ENCODE measurements around the gene LAMA5. TPM values are rescaled to one million over a fixed set of nuclear protein-coding genes. Genes with fewer than 3 reads are reported as not detected.
A peak's percentile ranks its signal among the peaks of the same experiment; 100 is the strongest.

Gene LAMA5
- total and polyA plus RNA-seq, 2 of the 8 experiments (the other 6 are each of a cell fraction or from before 2014, with no cell fraction given) = 34.4 to 225 TPM

DNA sequence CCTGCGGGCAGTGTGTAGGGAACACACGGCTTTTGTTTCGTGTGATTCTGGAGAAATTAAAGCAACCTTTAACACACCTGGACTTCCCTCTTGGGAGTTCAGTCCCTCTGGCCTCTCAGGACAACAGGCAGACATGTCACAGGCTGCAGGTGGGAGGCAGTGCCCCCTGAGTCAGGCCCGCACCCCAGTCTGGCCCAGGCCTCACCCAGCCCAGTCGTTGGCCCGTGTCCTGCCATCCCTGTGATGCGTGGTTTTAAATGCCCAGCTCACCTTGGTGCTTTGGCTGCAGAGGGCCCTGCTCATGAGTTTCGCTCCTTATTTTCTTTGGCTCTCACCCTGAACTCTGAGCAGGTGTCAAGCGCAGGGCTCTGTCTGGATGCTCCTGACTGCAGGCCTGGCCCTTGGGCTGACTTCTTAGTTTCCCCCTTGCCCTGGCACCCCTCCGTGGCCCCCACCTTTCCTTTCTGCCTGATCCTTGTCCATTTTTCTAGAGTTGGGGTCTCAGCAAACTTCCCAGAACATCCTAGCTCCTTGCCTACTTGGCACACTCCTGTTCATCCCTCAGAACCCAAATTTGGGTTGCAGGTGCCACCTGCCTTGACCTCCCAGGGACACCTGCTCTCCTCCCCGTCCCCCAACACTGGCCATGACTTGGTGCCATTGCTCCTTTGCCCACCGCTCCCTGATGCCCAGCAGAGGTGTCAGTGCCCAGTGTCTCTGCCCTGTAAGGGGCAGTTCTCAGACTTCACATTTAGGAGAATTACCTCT, 42.2 kb upstream of the LAMA5 start:
- ChIA-PET CTCF (ENCODE audit: partially characterized antibody) (interaction anchor here (0.7 to 7.1 kb wide), 33 partner anchors 8 to 291 kb away, joined by 3 to 104 read pairs (median 4); partner anchors contain the start of gene RBBP8NL), POLR2A (ENCODE audit: partially characterized antibody) (interaction anchor here (1.0 to 4.0 kb wide), 9 partner anchors 11 to 225 kb away, joined by 3 to 25 read pairs (median 4); partner anchors contain the start of gene RBBP8NL)
- H3K9ac ChIP-seq (replicated peaks in 1 of 4; ENCODE audit: extremely low read depth in 1 of 4, low read depth in 3 of 4, low read length in 3 of 4) = no peak overlapping the region
- H2BK15ac ChIP-seq (ENCODE audit: low read length) = peak overlapping the region; percentile 53; the same call in 1 of the 2 replicates
- FAIRE-seq (no peak), DNase-seq (ENCODE audit: low read depth in 1 of 2, low spot score in 2 of 2) (no peak)
- H2BK20ac ChIP-seq (ENCODE audit: low read length) = no peak overlapping the region
- H3K56ac ChIP-seq (replicated peaks; ENCODE audit: insufficient read length, low read depth, low read length) = no peak overlapping the region
- H3K23ac ChIP-seq (ENCODE audit: insufficient read length) = no peak overlapping the region
- H2BK120ac ChIP-seq (replicated peaks; ENCODE audit: low read depth, low read length) = no peak overlapping the region
- no peak overlapping the region for H4K8ac ChIP-seq (ENCODE audit: extremely low read depth, insufficient read depth, low read length)
- no peak overlapping the region for H3K18ac ChIP-seq (ENCODE audit: extremely low read depth, low read length)
- H3K9me3 ChIP-seq (ENCODE audit: insufficient read depth in 2 of 2, low read depth in 1 of 2, low read length in 1 of 2) = no peaks in the 10 kb centered on the region
- H4K20me1 ChIP-seq (replicated peaks in 1 of 2; ENCODE audit: control insufficient read depth in 1 of 2, insufficient read depth in 2 of 2, low read length in 2 of 2) = peaks cover 0 to 18% of the 10 kb centered on the region in 2 experiments
- peak overlapping the region; percentile 31; the same call in 1 of the 2 replicates for H2AK5ac ChIP-seq (ENCODE audit: low read depth, low read length)
- peak overlapping the region; percentile 30 for H4K91ac ChIP-seq (replicated peaks; ENCODE audit: insufficient read length, low read length)
- no peak overlapping the region for H3K4ac ChIP-seq (replicated peaks; ENCODE audit: insufficient read length, low read depth, low read length)
- H3K4me3 ChIP-seq (ENCODE audit: extremely low read depth in 1 of 4, insufficient read depth in 2 of 4, low read depth in 3 of 4, low read length in 4 of 4) = no peak overlapping the region
- no peak overlapping the region for H2BK5ac ChIP-seq (ENCODE audit: low read depth, low read length)
- H3K14ac ChIP-seq (ENCODE audit: insufficient read length) = no peak overlapping the region
- H3K27me3 ChIP-seq (replicated peaks in 1 of 4; ENCODE audit: control insufficient read depth in 3 of 4, extremely low read depth in 1 of 4, insufficient read depth in 3 of 4, low read length in 3 of 4) = peaks cover 0 to 8% (median 1%) of the 10 kb centered on the region in 4 experiments; a peak in 2 of 7 replicates
- H3K4me2 ChIP-seq (ENCODE audit: insufficient read depth in 1 of 2, low read depth in 2 of 2, low read length in 2 of 2) = no peak overlapping the region
- no peak overlapping the region for H2AFZ ChIP-seq (ENCODE audit: low read length)
- H4K5ac ChIP-seq (ENCODE audit: insufficient read length, low read depth, low read length) = no peak overlapping the region
- H3K36me3 ChIP-seq (ENCODE audit: control insufficient read depth in 2 of 4, insufficient read depth in 4 of 4, low read length in 3 of 4) = no peaks in the 10 kb centered on the region
- no peaks in the 10 kb centered on the region for H3K79me1 ChIP-seq (ENCODE audit: low read depth, low read length)
- 91% methylated on average over 12 of the region's 12 CpGs; no CpG with 5 or more reads in 1 of the 2 experiments for WGBS, 2 experiments (ENCODE audit: extremely low coverage in 1 of 2, insufficient coverage in 1 of 2, insufficient read length in 1 of 2, insufficient replicate concordance in 2 of 2, low coverage in 1 of 2, low lambda C conversion rate in 2 of 2, missing lambda C conversion rate in 1 of 2)
- no peaks in the 10 kb centered on the region; the same call in 1 of the 2 replicates for H3K23me2 ChIP-seq (ENCODE audit: low read depth, low read length)
- no peak overlapping the region for H3K27ac ChIP-seq (ENCODE audit: low read depth, low read length)
- H3K4me1 ChIP-seq (replicated peaks in 1 of 4; ENCODE audit: control insufficient read depth in 3 of 4, insufficient read depth in 4 of 4, low read length in 3 of 4) = peaks cover 0 to 26% (median 8%) of the 10 kb centered on the region in 4 experiments; a peak in 6 of 7 replicates
- H3K79me2 ChIP-seq (ENCODE audit: control insufficient read depth in 1 of 2, insufficient read depth in 2 of 2, low read length in 2 of 2) = no peaks in the 10 kb centered on the region; a peak in 1 of 4 replicates
- H2BK12ac ChIP-seq (ENCODE audit: low read depth, low read length) = 0 out of 2 replicates have a peak overlapping the region, but pooled peaks have one; percentile 18
- TF ChIP-seq KDM1A (IDR thresholded peaks at IDR 0.05; ENCODE audit: borderline replicate concordance, low read length) (no peak), SP2 (IDR thresholded peaks at IDR 0.05; ENCODE audit: low read length) (no peak), TCF12 (IDR thresholded peaks at IDR 0.05; ENCODE audit: low read depth, low read length) (no peak), POU5F1 (IDR thresholded peaks at IDR 0.05; ENCODE audit: low read depth, low read length) (no peak), SP4 (IDR thresholded peaks at IDR 0.05; ENCODE audit: low read length) (no peak), GABPA (IDR thresholded peaks at IDR 0.05; ENCODE audit: borderline replicate concordance, insufficient read depth, low read length) (no peak), ZNF274 (IDR thresholded peaks at IDR 0.05; ENCODE audit: borderline replicate concordance, extremely low read depth, low read length) (no peak), CREB1 (IDR thresholded peaks at IDR 0.05) (no peak), JUND (IDR thresholded peaks at IDR 0.05; ENCODE audit: low read length) (no peak)
- TF ChIP-seq, protein P1, sequence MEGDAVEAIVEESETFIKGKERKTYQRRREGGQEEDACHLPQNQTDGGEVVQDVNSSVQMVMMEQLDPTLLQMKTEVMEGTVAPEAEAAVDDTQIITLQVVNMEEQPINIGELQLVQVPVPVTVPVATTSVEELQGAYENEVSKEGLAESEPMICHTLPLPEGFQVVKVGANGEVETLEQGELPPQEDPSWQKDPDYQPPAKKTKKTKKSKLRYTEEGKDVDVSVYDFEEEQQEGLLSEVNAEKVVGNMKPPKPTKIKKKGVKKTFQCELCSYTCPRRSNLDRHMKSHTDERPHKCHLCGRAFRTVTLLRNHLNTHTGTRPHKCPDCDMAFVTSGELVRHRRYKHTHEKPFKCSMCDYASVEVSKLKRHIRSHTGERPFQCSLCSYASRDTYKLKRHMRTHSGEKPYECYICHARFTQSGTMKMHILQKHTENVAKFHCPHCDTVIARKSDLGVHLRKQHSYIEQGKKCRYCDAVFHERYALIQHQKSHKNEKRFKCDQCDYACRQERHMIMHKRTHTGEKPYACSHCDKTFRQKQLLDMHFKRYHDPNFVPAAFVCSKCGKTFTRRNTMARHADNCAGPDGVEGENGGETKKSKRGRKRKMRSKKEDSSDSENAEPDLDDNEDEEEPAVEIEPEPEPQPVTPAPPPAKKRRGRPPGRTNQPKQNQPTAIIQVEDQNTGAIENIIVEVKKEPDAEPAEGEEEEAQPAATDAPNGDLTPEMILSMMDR (IDR thresholded peaks at IDR 0.05; ENCODE audit: control extremely low read depth in 1 of 3, insufficient read depth in 1 of 3, low read depth in 1 of 3, low read length in 3 of 3) = no peak

Data from H1 (cell line).